IMR-90 (cell line): ENCODE measurements around the gene GNRH2. TPM values are rescaled to one million over a fixed set of nuclear protein-coding genes. Genes with fewer than 3 reads are reported as not detected.

ENCODE experiments used
- ATAC-seq: fragments of 200-7000 bp; cut with Tn5 transposase; 2 replicates; pipeline ENCODE4 v1.9.1; 2020; ENCODE audit warnings: low read depth, mild to moderate bottlenecking, moderate library complexity
- BruUV-seq: library from RNA; stranded (reverse); fragments of 400-500 nt; replicated peaks from 2 replicates; lab custom pipeline; 2021; lab: Mats Ljungman, UMichigan
- CTCF ChIA-PET: fragments of 300-600 bp; formaldehyde crosslinking; extraction: SDS; loops from one replicate; lab custom pipeline; 2021; ENCODE audit warnings: antibody characterized with exemption; lab: Yijun Ruan, JAX
- POLR2A ChIA-PET: fragments of 300-600 bp; sonication (Branson Sonifier 250); formaldehyde crosslinking; loops from one replicate; lab custom pipeline; 2022; ENCODE audit warnings: antibody characterized with exemption; ENCODE audit not compliant: unreplicated experiment; lab: Charles Lee
- DNase-seq: peaks from one replicate; pipeline ENCODE4 v3.0.0; 2013
- H2AFZ ChIP-seq: replicated peaks from 2 replicates; pipeline ENCODE3; 2013; ENCODE audit warnings: low read length, mild to moderate bottlenecking; ENCODE audit not compliant: poor library complexity
- H2AK5ac ChIP-seq: 2 replicates; pipeline ENCODE4 v1.6.1; 2013; ENCODE audit warnings: low read depth, low read length, inconsistent platforms
- H2AK9ac ChIP-seq: replicated peaks from 2 replicates; pipeline ENCODE3; 2013; ENCODE audit warnings: mild to moderate bottlenecking, low read depth, low read length, moderate library complexity; ENCODE audit not compliant: poor library complexity
- H2BK120ac ChIP-seq: 2 replicates; pipeline ENCODE4 v1.6.1; 2013; ENCODE audit warnings: low read depth, low read length, inconsistent platforms
- H2BK15ac ChIP-seq: 3 replicates; pipeline ENCODE4 v1.6.1; 2013; ENCODE audit warnings: low read depth, low read length, inconsistent platforms
- H2BK20ac ChIP-seq: 2 replicates; pipeline ENCODE4 v1.6.1; 2013; ENCODE audit warnings: low read depth, mild to moderate bottlenecking, inconsistent platforms, low read length, moderate library complexity
- H2BK5ac ChIP-seq: 2 replicates; pipeline ENCODE4 v1.6.1; 2013; ENCODE audit warnings: mild to moderate bottlenecking, low read depth, low read length, inconsistent platforms; ENCODE audit not compliant: poor library complexity, severe bottlenecking
- H3K14ac ChIP-seq: replicated peaks from 2 replicates; pipeline ENCODE4 v1.6.1; 2013; ENCODE audit warnings: low read depth, low read length, inconsistent platforms
- H3K18ac ChIP-seq: 2 replicates; pipeline ENCODE4 v1.6.1; 2013; ENCODE audit warnings: low read depth, low read length, control low read depth
- H3K23ac ChIP-seq: 2 replicates; pipeline ENCODE4 v1.6.1; 2013; ENCODE audit warnings: low read depth, low read length, inconsistent platforms
- H3K27ac ChIP-seq: 2 replicates; pipeline ENCODE4 v1.5.1; 2013; ENCODE audit warnings: mild to moderate bottlenecking, control low read depth, low read length; ENCODE audit not compliant: insufficient read depth
- H3K27me3 ChIP-seq: 2 replicates; pipeline ENCODE4 v1.6.1; 2013; ENCODE audit warnings: low read length; ENCODE audit not compliant: control insufficient read depth, insufficient read depth
- H3K36me3 ChIP-seq: 2 replicates; pipeline ENCODE4 v1.6.1; 2013; ENCODE audit warnings: low read length, mixed read lengths; ENCODE audit not compliant: control insufficient read depth, insufficient read depth
- H3K4ac ChIP-seq: 2 replicates; pipeline ENCODE4 v1.6.1; 2013; ENCODE audit warnings: low read depth, low read length, inconsistent platforms
- H3K4me1 ChIP-seq: 2 replicates; pipeline ENCODE4 v1.6.1; 2013; ENCODE audit warnings: low read length, mixed read lengths; ENCODE audit not compliant: control insufficient read depth, insufficient read depth
- H3K4me2 ChIP-seq: 2 replicates; pipeline ENCODE4 v1.6.1; 2013; ENCODE audit warnings: low read depth, mild to moderate bottlenecking, control low read depth, low read length, moderate library complexity
- H3K4me3 ChIP-seq: 2 replicates; pipeline ENCODE4 v1.5.1; 2013; ENCODE audit warnings: low read depth, mild to moderate bottlenecking, control low read depth, low read length, moderate library complexity; ENCODE audit not compliant: insufficient read depth
- H3K56ac ChIP-seq: 2 replicates; pipeline ENCODE4 v1.6.1; 2013; ENCODE audit warnings: low read length, inconsistent platforms; ENCODE audit not compliant: insufficient read depth; ENCODE audit errors: extremely low read depth
- H3K79me1 ChIP-seq, 2 experiments: 2 replicates each; pipeline ENCODE4 v1.6.1; 2013; ENCODE audit warnings: low read length in 2 of 2, inconsistent platforms in 1 of 2, low read depth in 1 of 2
- H3K9ac ChIP-seq: 2 replicates; pipeline ENCODE4 v1.6.1; 2013; ENCODE audit warnings: low read depth, low read length, control low read depth
- H3K9me1 ChIP-seq: 2 replicates; pipeline ENCODE4 v1.6.1; 2013; ENCODE audit warnings: low read length, inconsistent platforms; ENCODE audit not compliant: insufficient read depth
- H3K9me3 ChIP-seq: 2 replicates; pipeline ENCODE4 v1.6.1; 2013; ENCODE audit warnings: low read length; ENCODE audit not compliant: control insufficient read depth, insufficient read depth
- H4K20me1 ChIP-seq: 2 replicates; pipeline ENCODE4 v1.6.1; 2013; ENCODE audit warnings: low read length, inconsistent platforms; ENCODE audit not compliant: insufficient read depth
- H4K5ac ChIP-seq: 2 replicates; pipeline ENCODE4 v1.6.1; 2013; ENCODE audit warnings: mild to moderate bottlenecking, low read depth, low read length, control low read depth
- H4K8ac ChIP-seq, 2 experiments: 2 replicates each; pipeline ENCODE4 v1.6.1; 2013; ENCODE audit warnings: low read depth in 2 of 2, low read length in 2 of 2, control low read depth in 1 of 2, inconsistent platforms in 1 of 2
- H4K91ac ChIP-seq: 2 replicates; pipeline ENCODE4 v1.6.1; 2013; ENCODE audit warnings: low read depth, low read length, inconsistent platforms; ENCODE audit not compliant: insufficient read depth
- CEBPB ChIP-seq: IDR thresholded peaks from 2 replicates; pipeline ENCODE4 v1.6.1; 2012; ENCODE audit warnings: low read depth, low read length, improper control_type of control experiment
- MAFK ChIP-seq: IDR thresholded peaks from 2 replicates; pipeline ENCODE4 v1.6.1; 2012; ENCODE audit warnings: low read depth, low read length, improper control_type of control experiment
- POLR2A ChIP-seq: IDR thresholded peaks from 2 replicates; pipeline ENCODE4 v1.6.1; 2012; ENCODE audit warnings: mild to moderate bottlenecking, low read depth, low read length
- RAD21 ChIP-seq: IDR thresholded peaks from 2 replicates; pipeline ENCODE4 v1.6.1; 2012; ENCODE audit warnings: low read length, improper control_type of control experiment
- SMC3 ChIP-seq: fragments of 150-350 bp; IDR thresholded peaks from 2 replicates; pipeline ENCODE4 v1.6.1; 2016; ENCODE audit warnings: low read depth, mild to moderate bottlenecking, antibody characterized with exemption, low read length, moderate library complexity
- WGBS, 2 experiments: methylation state at CpG; one replicate each; pipeline versions ENCODE4 v1.1.5 to v1.1.7; 2013; ENCODE audit warnings: missing lambda C conversion rate in 2 of 2; ENCODE audit not compliant: insufficient read length in 1 of 2; ENCODE audit errors: extremely low coverage in 2 of 2; 5-methylcytosine and 5-hydroxymethylcytosine counted together
- dilution Hi-C: fragments of 300-500 bp; cut with HindIII; formaldehyde crosslinking; loops from one replicate; pipeline ENCODE4 v1.14.3; 2018; ENCODE audit warnings: low sequenced_read_pairs; ENCODE audit not compliant: unreplicated experiment
- in situ Hi-C: fragments of 300-500 bp; cut with MboI; formaldehyde crosslinking; loops from 3 replicates; pipeline ENCODE4 v1.14.3; 2019; ENCODE audit warnings: low sequenced_read_pairs, inconsistent platforms, mixed read lengths
- intact Hi-C: fragments of 100-400 bp; cut with micrococcal nuclease; formaldehyde crosslinking; loops from 2 replicates; pipeline ENCODE4 v1.10.0; 2022
- polyA plus RNA-seq, 3 experiments: library from polyadenylated mRNA; depleted of rRNA; stranded (reverse); fragments of >200 nt; gene quantifications; 2 replicates each; pipeline ENCODE4 v1.2.3, GENCODE V29; 2012; ENCODE audit warnings: low replicate concordance in 1 of 3
- total RNA-seq: library from RNA; depleted of rRNA; stranded (reverse); fragments of >200 nt; gene quantifications from 2 replicates; pipeline ENCODE4 v1.2.3, GENCODE V29; 2012

The GNRH2 gene
- total and polyA plus RNA-seq, 2 of the 4 experiments (the other 2 are of a cell fraction), result 0.18 to 0.21 TPM

GRCh38 chr20:3045042-3045815 lies 1.8 kb downstream of the GNRH2 start:
- Histone ChIP-seq H3K36me3 (peaks cover 24% of the 10 kb centered on the region), H2BK15ac (peak overlapping the region; percentile 57; the same call in 1 of the 3 replicates), H2BK5ac (peak overlapping the region; percentile 97), H4K8ac (peak overlapping the region; percentile 31 to 91), H2AFZ (peak overlapping the region; percentile 100), H3K23ac (peak overlapping the region; percentile 54), H4K91ac (peak overlapping the region; percentile 91), H3K79me1 (peaks cover 10 to 23% of the 10 kb centered on the region in 2 experiments), H4K5ac (peak overlapping the region; percentile 87), H3K9me1 (peaks cover 24% of the 10 kb centered on the region), H3K27me3 (no peaks in the 10 kb centered on the region), H3K27ac (peak overlapping the region; percentile 94), H2AK5ac (peak overlapping the region; percentile 86), H3K18ac (peak overlapping the region; percentile 36; the same call in 1 of the 2 replicates), H3K4me3 (peak overlapping the region; percentile 83), H3K14ac (peak overlapping the region; percentile 91), H3K4me2 (peak overlapping the region; percentile 82), H3K4me1 (peaks cover 13% of the 10 kb centered on the region), H2BK120ac (peak overlapping the region; percentile 90), H3K9ac (peak overlapping the region; percentile 83), H3K4ac (peak overlapping the region; percentile 92), H4K20me1 (peaks cover 10% of the 10 kb centered on the region), H2AK9ac (peak overlapping the region; percentile 95), H3K56ac (peak overlapping the region; percentile 65), H2BK20ac (no peak overlapping the region; the same call in 1 of the 2 replicates), H3K9me3 (no peaks in the 10 kb centered on the region)
- WGBS, 2 experiments, result 12% methylated on average over 6 of the region's 24 CpGs; no CpG with 5 or more reads in 1 of the 2 experiments
- ATAC-seq, result peak; percentile 82
- TF ChIP-seq CEBPB (peak; percentile 75), MAFK (no peak), RAD21 (no peak), POLR2A (no peak), SMC3 (no peak)
- peak; percentile 86 for DNase-seq
- CTCF ChIA-PET, result interaction anchor here (0.5 kb wide), 1 partner anchor 31 kb away, joined by 3 read pairs; no protein-coding TSS in a partner anchor
- BruUV-seq, result no TSS peak
- intact Hi-C loops (no loop called here), in situ Hi-C loops (no loop called here), dilution Hi-C loops (no loop called here)
- POLR2A ChIA-PET, result interaction anchor here (0.7 kb wide), 1 partner anchor 33 kb away, joined by 3 read pairs; no protein-coding TSS in a partner anchor
